Measurements from ENCODE around the gene SARM1.
A peak's percentile ranks its signal among the peaks of the same experiment; 100 is the strongest.

SARM1 gene

GRCh38 chr17:28368915-28369683 lies 2.4 kb upstream of the SARM1 start:
- Mint-ChIP-seq H3K4me1 (ENCODE audit: low read depth) (peaks cover 12% of the 10 kb centered on the region), H3K4me3 (no peak overlapping the region), H3K36me3 (ENCODE audit: low read depth) (no peaks in the 10 kb centered on the region), H3K27ac (no peak overlapping the region), H3K9me3 (no peaks in the 10 kb centered on the region), H3K27me3 (ENCODE audit: low read depth) (no peaks in the 10 kb centered on the region)
- DNase-seq (ENCODE audit: low spot score): no peak

DNA sequence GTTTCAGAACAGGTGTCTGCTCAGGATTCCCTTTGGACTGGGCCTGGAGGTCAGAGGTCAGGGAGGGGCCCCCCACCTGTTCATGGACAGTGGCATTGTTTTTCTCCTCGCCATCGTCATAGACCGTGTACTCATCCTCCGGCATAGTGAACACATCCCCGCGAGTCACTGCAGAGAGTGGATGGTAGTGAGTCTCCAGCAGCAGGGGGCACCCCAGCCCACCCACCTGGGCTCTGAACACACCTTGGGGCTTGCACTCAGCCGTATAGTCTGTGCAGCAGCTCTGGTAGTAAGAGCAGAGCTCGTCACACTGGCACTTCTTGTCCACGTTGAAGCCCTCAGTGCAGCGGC lies 1.8 kb upstream of the SARM1 start:
- Mint-ChIP-seq H3K36me3 (ENCODE audit: low read depth) (no peaks in the 10 kb centered on the region), H3K4me1 (ENCODE audit: low read depth) (peaks cover 12% of the 10 kb centered on the region), H3K4me3 (no peak overlapping the region), H3K9me3 (no peaks in the 10 kb centered on the region), H3K27me3 (ENCODE audit: low read depth) (no peaks in the 10 kb centered on the region), H3K27ac (no peak overlapping the region)
- no peak for DNase-seq (ENCODE audit: low spot score)

DNA sequence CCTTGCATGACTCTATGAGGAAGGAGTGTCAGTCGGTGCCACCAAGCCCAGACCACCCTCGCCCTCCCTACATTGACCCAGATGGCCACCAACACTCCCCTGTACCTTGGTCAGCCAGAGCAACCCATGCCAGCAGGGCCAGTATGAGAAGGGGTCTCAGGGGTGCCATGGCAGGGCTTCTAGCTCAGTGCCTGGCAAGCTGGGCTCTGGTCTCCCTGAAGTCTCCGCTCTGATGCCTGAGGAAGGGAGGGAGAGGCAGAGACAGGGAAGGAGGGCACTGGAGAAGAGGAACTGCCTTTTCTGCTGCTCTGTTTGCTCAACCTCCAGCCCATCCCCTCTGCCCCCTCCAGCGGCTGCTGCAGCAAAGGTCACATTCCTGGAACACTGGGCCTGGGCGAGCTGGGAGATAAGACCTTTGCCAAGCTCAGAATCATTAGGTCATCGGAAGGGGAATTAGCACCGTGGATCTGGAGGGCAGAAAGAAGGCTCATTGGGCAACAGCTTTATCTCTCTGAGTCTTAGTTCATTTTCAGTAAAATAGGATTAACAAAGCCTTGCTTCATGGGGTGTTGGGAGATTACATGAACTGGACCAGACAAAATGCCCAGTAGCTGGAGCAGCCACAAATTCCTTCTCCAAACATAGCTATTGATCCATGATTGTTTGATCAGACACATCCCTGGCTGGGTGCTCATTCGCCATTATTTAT lies 1.3 kb upstream of the SARM1 start, which contains the start of gene VTN:
VTN (minus strand) TSS at position 273 of the 709 bp plus-strand sequence; CDS start at position 169, 104 bp downstream.
- DNase-seq (ENCODE audit: low spot score): no peak
- H3K9me3 Mint-ChIP-seq: no peaks in the 10 kb centered on the region
- no peaks in the 10 kb centered on the region for H3K27me3 Mint-ChIP-seq (ENCODE audit: low read depth)
- peak within 1 kb of the TSS; percentile 93 for H3K27ac Mint-ChIP-seq
- H3K4me1 Mint-ChIP-seq (ENCODE audit: low read depth): peaks cover 12% of the 10 kb centered on the region
- peak within 1 kb of the TSS; percentile 93 for H3K4me3 Mint-ChIP-seq
- peaks cover 2% of the 10 kb centered on the region for H3K36me3 Mint-ChIP-seq (ENCODE audit: low read depth)

DNA sequence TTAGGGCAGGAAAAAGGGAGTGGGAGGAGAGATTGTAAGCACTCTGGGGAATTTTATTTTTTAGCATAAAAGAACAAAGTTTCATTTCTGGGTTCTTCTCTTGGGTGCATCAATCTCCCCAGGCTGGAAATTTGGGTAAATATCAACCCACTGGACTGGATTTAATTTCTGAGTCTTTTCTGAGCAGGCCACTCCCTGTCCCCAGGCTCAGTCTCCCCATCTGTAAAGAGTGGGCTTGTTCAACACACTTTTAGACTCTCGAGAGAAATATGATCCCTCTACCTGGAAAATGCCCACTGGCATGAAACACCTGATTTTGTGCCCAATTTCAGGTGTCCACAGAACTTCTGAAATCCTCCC lies 770 bp upstream of the SARM1 start:
- Mint-ChIP-seq H3K36me3 (ENCODE audit: low read depth) (peaks cover 2% of the 10 kb centered on the region), H3K9me3 (no peaks in the 10 kb centered on the region), H3K27ac (no peak overlapping the region), H3K4me3 (peak overlapping the region; percentile 93), H3K27me3 (ENCODE audit: low read depth) (no peaks in the 10 kb centered on the region), H3K4me1 (ENCODE audit: low read depth) (peaks cover 12% of the 10 kb centered on the region)
- no peak for DNase-seq (ENCODE audit: low spot score)

DNA sequence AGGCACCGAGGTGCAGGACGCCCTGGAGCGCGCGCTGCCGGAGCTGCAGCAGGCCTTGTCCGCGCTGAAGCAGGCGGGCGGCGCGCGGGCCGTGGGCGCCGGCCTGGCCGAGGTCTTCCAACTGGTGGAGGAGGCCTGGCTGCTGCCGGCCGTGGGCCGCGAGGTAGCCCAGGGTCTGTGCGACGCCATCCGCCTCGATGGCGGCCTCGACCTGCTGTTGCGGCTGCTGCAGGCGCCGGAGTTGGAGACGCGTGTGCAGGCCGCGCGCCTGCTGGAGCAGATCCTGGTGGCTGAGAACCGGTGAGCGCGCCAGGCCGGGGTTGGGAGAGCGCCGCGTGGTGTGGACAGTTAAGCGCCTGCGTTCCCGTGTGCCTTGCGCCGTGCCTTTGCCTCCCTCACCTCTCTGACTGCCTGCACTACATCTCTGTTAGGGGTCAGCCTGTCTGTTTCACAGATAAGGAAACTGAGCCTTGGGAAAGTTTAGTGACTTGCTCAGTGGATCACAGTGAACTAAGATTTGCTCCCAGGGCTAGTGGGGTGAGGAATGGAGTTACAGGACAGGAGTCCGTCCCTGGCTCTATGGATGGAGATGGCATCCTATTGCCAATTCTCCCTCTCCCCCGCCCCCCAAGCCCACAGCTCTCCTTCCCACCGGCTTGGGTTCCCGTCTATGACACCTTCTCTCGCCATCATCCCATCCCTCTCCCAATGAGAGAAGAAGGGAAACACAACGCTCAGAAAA lies 880 bp downstream of the SARM1 start:
- H3K4me1 Mint-ChIP-seq (ENCODE audit: low read depth): peaks cover 12% of the 10 kb centered on the region
- H3K27ac Mint-ChIP-seq: peak overlapping the region; percentile 60
- H3K4me3 Mint-ChIP-seq: peak overlapping the region; percentile 79
- DNase-seq (ENCODE audit: low spot score): no peak
- H3K36me3 Mint-ChIP-seq (ENCODE audit: low read depth): peaks cover 2% of the 10 kb centered on the region
- no peaks in the 10 kb centered on the region for H3K27me3 Mint-ChIP-seq (ENCODE audit: low read depth)
- no peaks in the 10 kb centered on the region for H3K9me3 Mint-ChIP-seq

DNA sequence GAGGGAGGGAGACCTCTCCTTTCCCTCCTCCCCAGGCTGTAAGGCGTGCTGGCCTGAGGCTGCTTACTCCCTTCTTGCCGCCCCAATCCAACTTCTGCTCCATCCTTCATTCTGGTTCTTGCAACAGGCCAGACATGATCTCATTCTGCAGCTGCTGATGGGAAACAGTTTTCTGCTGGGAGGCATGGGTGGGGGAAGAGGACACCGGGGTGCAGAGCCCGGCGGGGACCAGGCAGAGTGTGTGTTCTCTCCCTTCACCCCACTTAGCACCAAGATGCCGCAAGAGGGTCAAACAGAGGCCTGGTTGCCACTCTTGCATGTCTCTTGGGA lies 1.4 kb downstream of the SARM1 start:
- peaks cover 12% of the 10 kb centered on the region for H3K4me1 Mint-ChIP-seq (ENCODE audit: low read depth)
- peak overlapping the region; percentile 79 for H3K4me3 Mint-ChIP-seq
- DNase-seq (ENCODE audit: low spot score): no peak
- peaks cover 2% of the 10 kb centered on the region for H3K36me3 Mint-ChIP-seq (ENCODE audit: low read depth)
- H3K9me3 Mint-ChIP-seq: no peaks in the 10 kb centered on the region
- H3K27ac Mint-ChIP-seq: peak overlapping the region; percentile 60
- H3K27me3 Mint-ChIP-seq (ENCODE audit: low read depth): no peaks in the 10 kb centered on the region

DNA sequence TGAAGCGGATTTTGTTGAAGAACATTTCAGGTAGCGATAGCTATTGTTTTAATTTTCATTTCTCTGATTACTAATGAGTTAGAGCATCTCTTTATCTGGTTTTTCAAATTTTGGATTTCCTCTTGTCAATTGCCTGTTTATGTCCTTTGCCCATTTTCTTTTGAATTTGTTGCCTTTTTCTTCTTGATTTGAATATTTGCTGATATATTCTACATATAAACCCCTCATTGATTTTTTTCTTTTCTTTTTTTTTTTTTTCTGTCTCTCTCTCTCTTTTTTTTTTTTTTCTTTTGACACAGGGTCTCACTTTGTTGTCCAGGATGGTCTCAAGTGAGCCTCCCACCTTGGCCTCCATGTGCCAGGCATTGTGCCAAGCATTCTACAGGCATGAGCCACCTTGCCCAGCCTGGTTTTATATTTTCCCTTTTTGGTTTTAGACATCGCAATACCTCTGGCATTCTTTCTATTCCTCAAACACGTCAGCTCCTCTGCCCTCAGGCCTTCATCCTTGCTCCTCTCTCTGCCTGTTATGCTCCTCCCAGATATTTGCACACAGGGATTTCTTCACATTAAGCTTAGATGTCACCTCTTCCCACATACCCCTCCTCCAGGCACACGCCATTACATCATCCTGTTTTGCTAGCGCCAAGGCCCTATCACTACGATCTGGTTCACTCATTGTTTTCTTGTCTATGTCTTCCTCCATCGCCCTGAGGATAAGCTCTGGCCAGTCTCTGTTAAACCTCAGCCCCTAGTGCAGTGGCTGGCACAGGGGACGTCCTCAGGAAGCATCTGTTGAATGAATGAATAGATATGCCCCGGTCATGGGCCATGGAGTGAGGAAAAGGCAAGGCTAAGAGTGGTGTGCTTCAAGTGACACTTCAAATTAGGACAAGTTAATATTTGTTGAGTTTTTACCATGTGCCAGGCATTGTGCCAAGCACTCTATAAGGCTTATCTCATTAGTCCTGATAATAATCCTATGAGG lies 8.6 kb downstream of the SARM1 start:
- Mint-ChIP-seq H3K27ac (no peak overlapping the region), H3K27me3 (ENCODE audit: low read depth) (peaks cover 2% of the 10 kb centered on the region), H3K4me1 (ENCODE audit: low read depth) (peaks cover 17% of the 10 kb centered on the region)

DNA sequence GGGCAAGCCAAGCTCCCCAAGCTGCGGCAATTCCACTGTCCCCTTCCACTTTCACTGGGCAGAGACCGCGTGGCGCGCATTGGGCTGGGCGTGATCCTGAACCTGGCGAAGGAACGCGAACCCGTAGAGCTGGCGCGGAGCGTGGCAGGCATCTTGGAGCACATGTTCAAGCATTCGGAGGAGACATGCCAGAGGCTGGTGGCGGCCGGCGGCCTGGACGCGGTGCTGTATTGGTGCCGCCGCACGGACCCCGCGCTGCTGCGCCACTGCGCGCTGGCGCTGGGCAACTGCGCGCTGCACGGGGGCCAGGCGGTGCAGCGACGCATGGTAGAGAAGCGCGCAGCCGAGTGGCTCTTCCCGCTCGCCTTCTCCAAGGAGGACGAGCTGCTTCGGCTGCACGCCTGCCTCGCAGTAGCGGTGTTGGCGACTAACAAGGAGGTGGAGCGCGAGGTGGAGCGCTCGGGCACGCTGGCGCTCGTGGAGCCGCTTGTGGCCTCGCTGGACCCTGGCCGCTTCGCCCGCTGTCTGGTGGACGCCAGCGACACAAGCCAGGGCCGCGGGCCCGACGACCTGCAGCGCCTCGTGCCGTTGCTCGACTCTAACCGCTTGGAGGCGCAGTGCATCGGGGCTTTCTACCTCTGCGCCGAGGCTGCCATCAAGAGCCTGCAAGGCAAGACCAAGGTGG lies 9.8 kb downstream of the SARM1 start:
- DNase-seq (ENCODE audit: low spot score): no peak
- H3K27ac Mint-ChIP-seq: no peak overlapping the region
- H3K36me3 Mint-ChIP-seq (ENCODE audit: low read depth): peaks cover 3% of the 10 kb centered on the region
- peaks cover 20% of the 10 kb centered on the region for H3K4me1 Mint-ChIP-seq (ENCODE audit: low read depth)
- no peaks in the 10 kb centered on the region for H3K9me3 Mint-ChIP-seq
- H3K4me3 Mint-ChIP-seq: no peak overlapping the region
- H3K27me3 Mint-ChIP-seq (ENCODE audit: low read depth): peaks cover 2% of the 10 kb centered on the region

More for the DNA sequence above, 8.6 kb downstream of the SARM1 start:
- H3K36me3 Mint-ChIP-seq (ENCODE audit: low read depth): peaks cover 3% of the 10 kb centered on the region
- no peaks in the 10 kb centered on the region for H3K9me3 Mint-ChIP-seq
- no peak overlapping the region for H3K4me3 Mint-ChIP-seq
- DNase-seq (ENCODE audit: low spot score): no peak

DNA sequence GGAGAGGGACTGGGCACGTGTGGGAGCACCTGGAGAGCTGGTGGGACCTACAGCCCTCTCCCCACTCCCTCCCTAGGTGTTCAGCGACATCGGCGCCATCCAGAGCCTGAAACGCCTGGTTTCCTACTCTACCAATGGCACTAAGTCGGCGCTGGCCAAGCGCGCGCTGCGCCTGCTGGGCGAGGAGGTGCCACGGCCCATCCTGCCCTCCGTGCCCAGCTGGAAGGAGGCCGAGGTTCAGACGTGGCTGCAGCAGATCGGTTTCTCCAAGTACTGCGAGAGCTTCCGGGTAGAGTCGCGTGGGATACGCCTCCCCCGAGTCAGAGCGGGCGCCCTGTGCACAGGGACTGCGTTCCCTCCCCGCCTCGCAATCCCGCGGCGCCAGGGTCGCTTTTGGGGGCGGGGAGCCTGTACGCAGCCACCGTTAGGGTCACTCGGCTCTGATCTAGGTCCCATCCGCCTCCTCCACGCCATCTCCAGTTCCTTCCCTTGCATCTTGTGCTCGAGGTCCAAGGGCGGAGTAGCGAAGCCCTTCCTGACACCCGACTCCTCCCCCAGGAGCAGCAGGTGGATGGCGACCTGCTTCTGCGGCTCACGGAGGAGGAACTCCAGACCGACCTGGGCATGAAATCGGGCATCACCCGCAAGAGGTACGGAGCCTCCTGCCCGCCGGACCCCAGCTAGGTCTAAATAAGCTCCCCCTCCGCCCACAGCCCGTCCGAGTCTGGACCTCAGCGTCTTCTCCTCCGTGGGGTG lies 13.0 kb downstream of the SARM1 start:
- H3K9me3 Mint-ChIP-seq: no peaks in the 10 kb centered on the region

GRCh38 chr17:28385037-28385400 lies 13.5 kb downstream of the SARM1 start:
- no peaks in the 10 kb centered on the region for H3K9me3 Mint-ChIP-seq
- peaks cover 19% of the 10 kb centered on the region for H3K36me3 Mint-ChIP-seq (ENCODE audit: low read depth)
- H3K27me3 Mint-ChIP-seq (ENCODE audit: low read depth): peaks cover 2% of the 10 kb centered on the region
- peak overlapping the region; percentile 93 for H3K4me3 Mint-ChIP-seq
- DNase-seq (ENCODE audit: low spot score): no peak
- peak overlapping the region; percentile 91 for H3K27ac Mint-ChIP-seq
- H3K4me1 Mint-ChIP-seq (ENCODE audit: low read depth): peaks cover 20% of the 10 kb centered on the region

More for the DNA sequence above, 13.0 kb downstream of the SARM1 start:
- peak; percentile 59 for DNase-seq (ENCODE audit: low spot score)
- H3K4me1 Mint-ChIP-seq (ENCODE audit: low read depth): peaks cover 20% of the 10 kb centered on the region
- H3K36me3 Mint-ChIP-seq (ENCODE audit: low read depth): peaks cover 14% of the 10 kb centered on the region
- peak overlapping the region; percentile 91 for H3K27ac Mint-ChIP-seq
- peak overlapping the region; percentile 93 for H3K4me3 Mint-ChIP-seq
- H3K27me3 Mint-ChIP-seq (ENCODE audit: low read depth): peaks cover 2% of the 10 kb centered on the region

DNA sequence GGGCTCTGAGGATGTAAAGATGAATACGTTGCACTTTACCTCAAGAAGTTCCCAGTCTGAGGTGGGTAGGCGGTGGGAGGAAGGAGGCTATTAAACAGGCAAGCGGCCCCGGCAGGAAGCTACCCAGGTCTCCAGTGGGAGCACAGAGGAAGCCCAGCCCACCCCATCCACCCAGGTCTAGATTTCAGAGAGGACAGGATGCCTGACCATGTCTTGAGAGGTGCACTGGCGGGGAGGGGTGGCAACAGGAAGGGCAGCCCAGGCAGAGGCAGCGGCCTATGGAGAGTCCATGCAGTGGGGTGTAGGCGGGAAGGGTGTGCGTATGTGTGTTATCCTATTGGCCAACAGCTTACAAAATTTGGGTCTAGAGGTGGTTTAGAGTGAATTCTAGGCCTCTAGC lies 13.9 kb downstream of the SARM1 start:
- DNase-seq (ENCODE audit: low spot score): no peak
- Mint-ChIP-seq H3K4me1 (ENCODE audit: low read depth) (peaks cover 17% of the 10 kb centered on the region), H3K27me3 (ENCODE audit: low read depth) (peaks cover 2% of the 10 kb centered on the region), H3K36me3 (ENCODE audit: low read depth) (peaks cover 21% of the 10 kb centered on the region), H3K4me3 (peak overlapping the region; percentile 93), H3K9me3 (no peaks in the 10 kb centered on the region), H3K27ac (peak overlapping the region; percentile 46)

DNA sequence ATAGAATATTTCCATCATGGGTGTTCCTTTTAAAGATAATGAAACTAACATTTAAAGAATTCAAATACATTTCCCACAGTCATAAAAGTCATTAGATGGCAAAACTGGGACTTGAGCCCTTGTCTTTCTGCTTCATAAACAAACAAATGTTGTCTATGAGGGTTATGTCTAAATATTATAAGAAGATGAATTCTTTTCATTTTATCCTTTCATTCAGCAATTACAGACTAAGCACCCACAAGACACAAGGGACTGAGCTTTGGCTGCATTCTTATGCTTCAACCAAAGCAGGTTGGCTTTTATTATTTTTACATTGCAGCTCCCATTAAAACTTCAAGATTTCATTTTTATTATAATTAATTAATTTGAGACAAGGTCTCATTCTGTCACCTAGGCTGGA lies 14.9 kb downstream of the SARM1 start:
- H3K36me3 Mint-ChIP-seq (ENCODE audit: low read depth): peaks cover 26% of the 10 kb centered on the region

More for the DNA sequence above, 14.9 kb downstream of the SARM1 start:
- Mint-ChIP-seq H3K4me3 (no peak overlapping the region), H3K4me1 (ENCODE audit: low read depth) (peaks cover 15% of the 10 kb centered on the region), H3K27me3 (ENCODE audit: low read depth) (peaks cover 2% of the 10 kb centered on the region), H3K9me3 (no peaks in the 10 kb centered on the region), H3K27ac (no peak overlapping the region)
- DNase-seq (ENCODE audit: low spot score): no peak

Data from T-helper 2 cell treated with Interferon-gamma antibody and Interleukin-4, amounts not matched to agents 5 μg/mL and 100 μg/mL, for 36 hours (primary cell).